Activated B cell treated with CpG ODN at 0.5 μM for 24 hours (primary cell): ENCODE measurements around the gene VPS4B. TPM values are rescaled to one million over a fixed set of nuclear protein-coding genes. Genes with fewer than 3 reads are reported as not detected.

Experiments used
- ATAC-seq: fragments of 200-7000 bp; cut with Tn5 transposase; one replicate; pipeline ENCODE4 v1.10.0; 2021; ENCODE audit warnings: low read depth, mild to moderate bottlenecking, moderate library complexity
- CTCF ChIA-PET: fragments of 350-600 bp; sonication (Branson Sonifier 250); formaldehyde crosslinking; loops from one replicate; lab custom pipeline; 2021; ENCODE audit warnings: antibody characterized with exemption; lab: Charles Lee
- POLR2A ChIA-PET: fragments of 350-600 bp; sonication (Branson Sonifier 250); formaldehyde crosslinking; loops from one replicate; lab custom pipeline; 2021; ENCODE audit warnings: antibody characterized with exemption; lab: Charles Lee
- DNase-seq: peaks from one replicate; pipeline ENCODE4 v3.0.0; 2022
- H3K27ac Mint-ChIP-seq: one replicate; pipeline ENCODE4 v1.8.0; 2020; ENCODE audit warnings: mixed read lengths
- H3K27me3 Mint-ChIP-seq: one replicate; pipeline ENCODE4 v1.8.0; 2021; ENCODE audit warnings: mixed read lengths
- H3K36me3 Mint-ChIP-seq: one replicate; pipeline ENCODE4 v1.8.0; 2021; ENCODE audit warnings: low read depth, mixed read lengths
- H3K4me1 Mint-ChIP-seq: one replicate; pipeline ENCODE4 v1.8.0; 2021; ENCODE audit warnings: mixed read lengths
- H3K4me3 Mint-ChIP-seq: one replicate; pipeline ENCODE4 v1.8.0; 2020; ENCODE audit warnings: mild to moderate bottlenecking, mixed read lengths
- H3K9me3 Mint-ChIP-seq: one replicate; pipeline ENCODE4 v1.8.0; 2020; ENCODE audit warnings: mixed read lengths
- intact Hi-C: fragments of 100-400 bp; cut with micrococcal nuclease; formaldehyde crosslinking; loops from one replicate; pipeline ENCODE4 v1.15.1; 2024
- total RNA-seq: library from RNA; stranded (reverse); gene quantifications from 2 replicates; pipeline ENCODE4 v1.2.3, GENCODE V29; 2022
- TF ChIP-seq, protein P1 (sequence below): fragments of 200-600 bp; IDR thresholded peaks from one replicate; pipeline ENCODE4 v1.8.0; 2022; ENCODE audit warnings: antibody characterized with exemption, mild to moderate bottlenecking

The VPS4B gene
- total RNA-seq, 1 donor from 2014 or later, result 66.8 TPM

DNA sequence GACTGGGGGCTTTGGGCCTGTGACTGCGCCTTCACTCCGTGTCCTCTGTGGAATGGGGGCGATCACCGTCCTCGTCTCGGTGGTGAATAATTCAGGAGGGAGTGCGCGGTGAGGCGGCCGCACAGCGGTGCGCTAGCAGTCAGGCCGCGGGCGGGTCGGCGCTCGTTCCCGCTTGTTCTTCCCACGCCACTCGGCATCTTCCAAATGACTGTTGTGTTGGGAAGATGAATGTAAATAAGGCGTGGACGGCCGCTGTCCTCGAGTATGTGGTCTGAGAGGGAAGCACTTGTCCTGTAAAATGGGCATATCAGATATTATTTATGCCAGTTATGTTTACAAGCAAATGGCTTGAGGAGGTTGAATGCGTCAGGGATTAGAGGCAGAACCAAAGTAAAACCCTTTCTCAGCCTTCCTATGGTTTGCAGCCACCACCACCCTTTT is 608 bp upstream of the VPS4B start:
- Mint-ChIP-seq H3K27ac (peak overlapping the region; percentile 98), H3K4me1 (peaks cover 37% of the 10 kb centered on the region), H3K36me3 (peaks cover 25% of the 10 kb centered on the region), H3K9me3 (no peaks in the 10 kb centered on the region), H3K4me3 (peak overlapping the region; percentile 99), H3K27me3 (peaks cover 2% of the 10 kb centered on the region)
- intact Hi-C loops, result loop anchor here (1.0 to 10.0 kb wide), 13 partner anchors 21 to 1236 kb away; partner anchors contain the start of genes KDSR, PHLPP1, PIGN and RELCH
- ATAC-seq (peak; percentile 40), DNase-seq (no peak)
- TF ChIP-seq, protein P1, sequence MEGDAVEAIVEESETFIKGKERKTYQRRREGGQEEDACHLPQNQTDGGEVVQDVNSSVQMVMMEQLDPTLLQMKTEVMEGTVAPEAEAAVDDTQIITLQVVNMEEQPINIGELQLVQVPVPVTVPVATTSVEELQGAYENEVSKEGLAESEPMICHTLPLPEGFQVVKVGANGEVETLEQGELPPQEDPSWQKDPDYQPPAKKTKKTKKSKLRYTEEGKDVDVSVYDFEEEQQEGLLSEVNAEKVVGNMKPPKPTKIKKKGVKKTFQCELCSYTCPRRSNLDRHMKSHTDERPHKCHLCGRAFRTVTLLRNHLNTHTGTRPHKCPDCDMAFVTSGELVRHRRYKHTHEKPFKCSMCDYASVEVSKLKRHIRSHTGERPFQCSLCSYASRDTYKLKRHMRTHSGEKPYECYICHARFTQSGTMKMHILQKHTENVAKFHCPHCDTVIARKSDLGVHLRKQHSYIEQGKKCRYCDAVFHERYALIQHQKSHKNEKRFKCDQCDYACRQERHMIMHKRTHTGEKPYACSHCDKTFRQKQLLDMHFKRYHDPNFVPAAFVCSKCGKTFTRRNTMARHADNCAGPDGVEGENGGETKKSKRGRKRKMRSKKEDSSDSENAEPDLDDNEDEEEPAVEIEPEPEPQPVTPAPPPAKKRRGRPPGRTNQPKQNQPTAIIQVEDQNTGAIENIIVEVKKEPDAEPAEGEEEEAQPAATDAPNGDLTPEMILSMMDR, result no peak
- POLR2A ChIA-PET, result interaction anchor here (0.9 to 2.2 kb wide), 14 partner anchors 10 to 1236 kb away, joined by 3 to 41 read pairs (median 6); partner anchors contain the start of genes KDSR, PHLPP1, PIGN and RELCH
- CTCF ChIA-PET, result interaction anchor here (0.8 to 1.2 kb wide), 3 partner anchors 15 to 708 kb away, joined by 3 to 4 read pairs (median 3); partner anchors contain the start of gene PHLPP1

DNA sequence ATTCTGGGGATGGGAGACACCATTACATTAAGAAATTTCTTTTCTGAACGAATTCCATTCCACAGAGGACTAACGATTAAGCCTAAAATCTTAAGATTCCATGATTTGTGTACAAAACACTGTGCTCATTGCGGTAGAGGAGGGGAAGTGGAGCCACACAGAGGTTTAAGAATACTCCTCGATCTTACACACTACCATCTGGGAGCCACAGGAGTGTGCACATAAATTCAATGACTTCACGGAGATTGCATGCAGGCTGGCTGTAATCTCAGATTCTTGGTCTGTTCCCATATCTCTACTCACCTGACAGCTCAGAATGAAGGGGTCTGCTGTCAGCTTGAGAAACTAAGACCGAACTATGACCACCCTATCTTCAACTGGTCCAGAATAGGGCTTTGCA is 762 bp downstream of the VPS4B start:
- ATAC-seq (no peak), DNase-seq (no peak)
- CTCF ChIA-PET, result interaction anchor here (1.2 kb wide), 1 partner anchor 706 kb away, joined by 4 read pairs; the partner anchor contains the start of gene PHLPP1
- intact Hi-C loops, result loop anchor here (10.0 kb wide), 2 partner anchors 557 to 1097 kb away; partner anchors contain the start of gene TNFRSF11A
- H3K4me3 Mint-ChIP-seq, result peak overlapping the region; percentile 99
- TF ChIP-seq, protein P1, result no peak
- H3K4me1 Mint-ChIP-seq, result peaks cover 37% of the 10 kb centered on the region
- peaks cover 2% of the 10 kb centered on the region for H3K27me3 Mint-ChIP-seq
- POLR2A ChIA-PET, result interaction anchor here (0.9 to 2.2 kb wide), 8 partner anchors 12 to 895 kb away, joined by 3 to 41 read pairs (median 6); partner anchors contain the start of gene KDSR
- peaks cover 25% of the 10 kb centered on the region for H3K36me3 Mint-ChIP-seq
- peak overlapping the region; percentile 98 for H3K27ac Mint-ChIP-seq
- no peaks in the 10 kb centered on the region for H3K9me3 Mint-ChIP-seq

DNA sequence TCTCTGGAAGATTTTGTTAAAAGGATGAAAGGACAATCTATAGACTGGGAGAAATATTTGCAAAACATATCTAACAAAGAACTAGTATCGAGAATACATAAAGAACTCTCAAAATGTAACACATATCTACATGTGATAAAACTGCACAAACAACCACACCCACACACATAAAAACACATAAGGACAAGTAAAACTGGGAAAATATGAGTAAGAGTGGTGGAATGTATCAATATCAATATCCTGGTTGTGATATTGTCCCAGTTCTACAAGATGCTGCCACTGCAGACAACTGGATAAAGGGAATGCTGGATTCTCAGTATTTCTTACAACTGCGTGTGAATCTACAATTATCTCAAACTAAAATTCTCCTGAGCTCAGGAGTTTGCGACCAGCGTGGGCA is 9.3 kb downstream of the VPS4B start:
- ATAC-seq (no peak), DNase-seq (no peak)
- ChIA-PET POLR2A (no interaction called here), CTCF (no interaction called here)
- peaks cover 11% of the 10 kb centered on the region for H3K4me1 Mint-ChIP-seq
- no peaks in the 10 kb centered on the region for H3K9me3 Mint-ChIP-seq
- intact Hi-C loops, result no loop called here
- no peaks in the 10 kb centered on the region for H3K27me3 Mint-ChIP-seq
- no peak overlapping the region for H3K4me3 Mint-ChIP-seq
- TF ChIP-seq, protein P1, result no peak
- H3K27ac Mint-ChIP-seq, result no peak overlapping the region
- peaks cover 59% of the 10 kb centered on the region for H3K36me3 Mint-ChIP-seq

DNA sequence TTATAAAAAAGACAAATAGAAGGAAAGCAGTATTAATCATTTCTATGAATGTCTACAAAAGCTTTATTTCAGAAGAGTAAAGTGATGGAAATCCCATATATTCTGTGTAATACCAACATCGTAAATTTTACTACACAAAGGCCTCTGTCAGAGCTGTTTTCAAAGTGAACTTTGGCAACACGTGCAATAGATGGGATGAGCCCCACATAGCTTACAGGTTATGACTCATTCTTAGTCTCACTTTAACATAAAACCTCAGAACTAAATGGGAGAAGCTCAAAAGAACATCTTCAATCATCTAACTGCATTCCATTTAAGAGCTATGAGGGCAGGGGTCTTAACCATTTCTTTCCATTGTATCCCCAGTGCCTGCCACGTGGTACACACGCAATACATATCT is 11.5 kb downstream of the VPS4B start:
- POLR2A ChIA-PET, result interaction anchor here (1.4 kb wide), 1 partner anchor 11 kb away, joined by 5 read pairs; the partner anchor contains the start of gene VPS4B
- Mint-ChIP-seq H3K9me3 (no peaks in the 10 kb centered on the region), H3K4me3 (no peak overlapping the region), H3K27me3 (no peaks in the 10 kb centered on the region), H3K4me1 (peaks cover 11% of the 10 kb centered on the region), H3K27ac (no peak overlapping the region), H3K36me3 (peaks cover 79% of the 10 kb centered on the region)
- intact Hi-C loops, result no loop called here
- CTCF ChIA-PET, result interaction anchor here (0.7 kb wide), 1 partner anchor 15 kb away, joined by 3 read pairs; no protein-coding TSS in a partner anchor
- DNase-seq, result no peak
- ATAC-seq, result no peak
- TF ChIP-seq, protein P1, result no peak

DNA sequence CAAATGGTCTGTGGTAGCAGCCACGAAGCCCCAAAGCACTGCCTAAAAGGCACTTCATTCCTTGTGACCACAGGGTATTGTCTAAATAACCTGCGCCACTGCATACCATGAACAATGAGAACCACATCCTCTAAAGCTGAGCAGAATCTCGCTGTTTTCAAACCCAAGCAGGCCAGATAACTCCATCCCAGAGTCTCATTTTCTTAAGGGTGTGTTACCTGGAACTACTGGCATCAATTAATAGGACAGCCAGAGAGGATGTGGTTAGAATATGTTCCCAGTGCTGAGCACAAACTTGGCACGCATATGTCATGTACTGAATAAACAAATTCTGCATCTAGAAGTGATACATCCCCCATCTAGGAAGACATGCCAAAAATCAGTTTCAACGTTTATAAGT is 13.0 kb downstream of the VPS4B start:
- CTCF ChIA-PET, result no interaction called here
- H3K27ac Mint-ChIP-seq, result no peak overlapping the region
- ATAC-seq (no peak), DNase-seq (no peak)
- H3K4me3 Mint-ChIP-seq, result no peak overlapping the region
- intact Hi-C loops, result no loop called here
- POLR2A ChIA-PET, result no interaction called here
- TF ChIP-seq, protein P1, result no peak
- no peaks in the 10 kb centered on the region for H3K27me3 Mint-ChIP-seq
- H3K4me1 Mint-ChIP-seq, result peaks cover 5% of the 10 kb centered on the region
- no peaks in the 10 kb centered on the region for H3K9me3 Mint-ChIP-seq
- peaks cover 78% of the 10 kb centered on the region for H3K36me3 Mint-ChIP-seq
